GM21619 (cell line): ENCODE measurements around the gene ARFIP1.

Source experiments
- ATAC-seq: cut with Tn5 transposase; IDR thresholded peaks from one replicate; pipeline ENCODE4 v1.9.1; 2021; ENCODE audit not compliant: unreplicated experiment

The ARFIP1 gene

GRCh38 chr4:152957437-152958171 is 177.8 kb downstream of the ARFIP1 start:
- no peak for ATAC-seq

GRCh38 chr4:152959080-152959479 is 179.3 kb downstream of the ARFIP1 start:
- ATAC-seq, result no peak

GRCh38 chr4:152960082-152960481 is 180.3 kb downstream of the ARFIP1 start:
- no peak for ATAC-seq

- ATAC-seq, result no peak
These were observed 181.4 kb downstream of the ARFIP1 start for GRCh38 chr4:152961014-152961772.

- ATAC-seq, result no peak
These were observed 182.0 kb downstream of the ARFIP1 start for GRCh38 chr4:152961773-152962115.
